Effector memory CD8-positive, alpha-beta T cell (primary cell): Measurements from ENCODE around the gene FCN2.

Source experiments
- ATAC-seq: fragments of 150-1000 bp; cut with Tn5 transposase; replicated peaks from 2 replicates; pipeline ENCODE4 v1.10.0; 2021; ENCODE audit warnings: mild to moderate bottlenecking, moderate library complexity
- DNase-seq, 3 experiments: peaks; one replicate each; pipeline ENCODE4 v3.0.0; 2021
- H3K27ac Mint-ChIP-seq, 2 donors: one replicate each; pipeline ENCODE4 v1.8.0; 2022; ENCODE audit warnings: mild to moderate bottlenecking in 2 of 2, mixed read lengths in 2 of 2, moderate library complexity in 2 of 2
- H3K27me3 Mint-ChIP-seq, 2 donors: one replicate each; pipeline ENCODE4 v1.8.0; 2022; ENCODE audit warnings: mixed read lengths in 2 of 2
- H3K36me3 Mint-ChIP-seq: one replicate; pipeline ENCODE4 v1.8.0; 2022; ENCODE audit warnings: mild to moderate bottlenecking, moderate library complexity, mixed read lengths; ENCODE audit not compliant: insufficient read depth
- H3K4me1 Mint-ChIP-seq, 2 donors: one replicate each; pipeline ENCODE4 v1.8.0; 2022; ENCODE audit warnings: low read depth in 2 of 2, mixed read lengths in 2 of 2
- H3K4me3 Mint-ChIP-seq, 2 donors: one replicate each; pipeline ENCODE4 v1.8.0; 2022; ENCODE audit warnings: mild to moderate bottlenecking in 2 of 2, mixed read lengths in 2 of 2, moderate library complexity in 2 of 2
- H3K9me3 Mint-ChIP-seq, 2 donors: one replicate each; pipeline ENCODE4 v1.8.0; 2022; ENCODE audit warnings: mixed read lengths in 2 of 2

Gene FCN2

GRCh38 chr9:134919303-134919702 is 38.7 kb downstream of the FCN2 start:
- Mint-ChIP-seq H3K27me3 (peaks cover 20 to 56% of the 10 kb centered on the region in 2 donors), H3K27ac (no peak overlapping the region), H3K9me3 (peaks cover 3 to 7% of the 10 kb centered on the region in 2 donors), H3K36me3 (no peaks in the 10 kb centered on the region), H3K4me3 (no peak overlapping the region), H3K4me1 (no peaks in the 10 kb centered on the region)
- DNase-seq, result no peak
- ATAC-seq, result no peak

GRCh38 chr9:134922066-134922931 is 41.7 kb downstream of the FCN2 start:
- Mint-ChIP-seq H3K36me3 (no peaks in the 10 kb centered on the region), H3K27me3 (peaks cover 10 to 26% of the 10 kb centered on the region in 2 donors), H3K27ac (no peak overlapping the region), H3K4me3 (no peak overlapping the region), H3K9me3 (peaks cover 3 to 7% of the 10 kb centered on the region in 2 donors), H3K4me1 (no peaks in the 10 kb centered on the region)
- ATAC-seq, result no peak
- DNase-seq, result no peak

GRCh38 chr9:134922932-134923240 is 42.3 kb downstream of the FCN2 start:
- peaks cover 3 to 7% of the 10 kb centered on the region in 2 donors for H3K9me3 Mint-ChIP-seq
- H3K36me3 Mint-ChIP-seq, result no peaks in the 10 kb centered on the region
- H3K27ac Mint-ChIP-seq, result no peak overlapping the region
- ATAC-seq, result no peak
- no peaks in the 10 kb centered on the region for H3K4me1 Mint-ChIP-seq
- no peak overlapping the region for H3K4me3 Mint-ChIP-seq
- no peak for DNase-seq
- H3K27me3 Mint-ChIP-seq, result peaks cover 7 to 21% of the 10 kb centered on the region in 2 donors

GRCh38 chr9:134923466-134923865 is 42.9 kb downstream of the FCN2 start:
- Mint-ChIP-seq H3K36me3 (no peaks in the 10 kb centered on the region), H3K9me3 (peaks cover 2 to 4% of the 10 kb centered on the region in 2 donors), H3K27me3 (peaks cover 4 to 16% of the 10 kb centered on the region in 2 donors), H3K4me3 (no peak overlapping the region), H3K27ac (no peak overlapping the region), H3K4me1 (no peaks in the 10 kb centered on the region)
- ATAC-seq (no peak), DNase-seq (no peak)

GRCh38 chr9:134925011-134925511 is 44.5 kb downstream of the FCN2 start:
- ATAC-seq, result no peak
- H3K36me3 Mint-ChIP-seq, result no peaks in the 10 kb centered on the region
- DNase-seq, result no peak
- no peaks in the 10 kb centered on the region for H3K4me1 Mint-ChIP-seq
- H3K4me3 Mint-ChIP-seq, result no peak overlapping the region
- H3K27me3 Mint-ChIP-seq, result peaks cover 9 to 20% of the 10 kb centered on the region in 2 donors
- H3K9me3 Mint-ChIP-seq, result no peaks in the 10 kb centered on the region
- H3K27ac Mint-ChIP-seq, result no peak overlapping the region

- no peaks in the 10 kb centered on the region for H3K36me3 Mint-ChIP-seq
- H3K4me3 Mint-ChIP-seq, result no peak overlapping the region
- no peaks in the 10 kb centered on the region for H3K9me3 Mint-ChIP-seq
- peaks cover 34 to 44% of the 10 kb centered on the region in 2 donors for H3K27me3 Mint-ChIP-seq
- no peak for DNase-seq
- H3K4me1 Mint-ChIP-seq, result no peaks in the 10 kb centered on the region
- H3K27ac Mint-ChIP-seq, result no peak overlapping the region
- ATAC-seq, result no peak
These were observed 48.0 kb downstream of the FCN2 start for GRCh38 chr9:134928436-134929192.

- Mint-ChIP-seq H3K36me3 (no peaks in the 10 kb centered on the region), H3K9me3 (no peaks in the 10 kb centered on the region), H3K4me1 (no peaks in the 10 kb centered on the region), H3K4me3 (no peak overlapping the region), H3K27me3 (peaks cover 37 to 46% of the 10 kb centered on the region in 2 donors), H3K27ac (no peak overlapping the region)
- DNase-seq (no peak), ATAC-seq (peak; percentile 37)
These were observed 48.9 kb downstream of the FCN2 start for GRCh38 chr9:134929193-134930158.

- no peak overlapping the region for H3K27ac Mint-ChIP-seq
- no peak overlapping the region for H3K4me3 Mint-ChIP-seq
- peaks cover 37 to 52% of the 10 kb centered on the region in 2 donors for H3K27me3 Mint-ChIP-seq
- no peak for ATAC-seq
- H3K9me3 Mint-ChIP-seq, result no peaks in the 10 kb centered on the region
- no peaks in the 10 kb centered on the region for H3K4me1 Mint-ChIP-seq
- no peak for DNase-seq
- no peaks in the 10 kb centered on the region for H3K36me3 Mint-ChIP-seq
These were observed 49.8 kb downstream of the FCN2 start for GRCh38 chr9:134930398-134930797.

GRCh38 chr9:134932171-134932570 is 51.6 kb downstream of the FCN2 start:
- Mint-ChIP-seq H3K27me3 (peaks cover 37 to 56% of the 10 kb centered on the region in 2 donors), H3K4me3 (no peak overlapping the region), H3K4me1 (no peaks in the 10 kb centered on the region), H3K36me3 (no peaks in the 10 kb centered on the region), H3K27ac (no peak overlapping the region), H3K9me3 (no peaks in the 10 kb centered on the region)
- DNase-seq (no peak), ATAC-seq (no peak)

GRCh38 chr9:134932606-134933005 is 52.0 kb downstream of the FCN2 start:
- H3K4me1 Mint-ChIP-seq, result no peaks in the 10 kb centered on the region
- no peak for ATAC-seq

GRCh38 chr9:134933076-134933659 is 52.6 kb downstream of the FCN2 start:
- no peak for DNase-seq
- Mint-ChIP-seq H3K36me3 (no peaks in the 10 kb centered on the region), H3K27ac (no peak overlapping the region)

More at GRCh38 chr9:134932606-134933005, 52.0 kb downstream of the FCN2 start:
- DNase-seq, result no peak
- Mint-ChIP-seq H3K27me3 (peaks cover 37 to 60% of the 10 kb centered on the region in 2 donors), H3K4me3 (no peak overlapping the region), H3K36me3 (no peaks in the 10 kb centered on the region), H3K27ac (no peak overlapping the region), H3K9me3 (no peaks in the 10 kb centered on the region)

GRCh38 chr9:134935056-134935640 is 54.5 kb downstream of the FCN2 start:
- Mint-ChIP-seq H3K4me3 (no peak overlapping the region), H3K27ac (no peak overlapping the region), H3K4me1 (no peaks in the 10 kb centered on the region), H3K27me3 (peaks cover 37 to 64% of the 10 kb centered on the region in 2 donors), H3K36me3 (no peaks in the 10 kb centered on the region), H3K9me3 (no peaks in the 10 kb centered on the region)
- DNase-seq (no peak), ATAC-seq (no peak)

More at GRCh38 chr9:134933076-134933659, 52.6 kb downstream of the FCN2 start:
- H3K27me3 Mint-ChIP-seq, result peaks cover 37 to 60% of the 10 kb centered on the region in 2 donors
- ATAC-seq, result no peak
- H3K4me1 Mint-ChIP-seq, result no peaks in the 10 kb centered on the region
- no peak overlapping the region for H3K4me3 Mint-ChIP-seq
- H3K9me3 Mint-ChIP-seq, result no peaks in the 10 kb centered on the region
